ENCODE results near the gene FLT3.
"Not testable (repeated sequence)": the region's sequence is repeated elsewhere in the genome, so short reads cannot be mapped to it uniquely, and the experiment has no call there.

FLT3 gene

DNA sequence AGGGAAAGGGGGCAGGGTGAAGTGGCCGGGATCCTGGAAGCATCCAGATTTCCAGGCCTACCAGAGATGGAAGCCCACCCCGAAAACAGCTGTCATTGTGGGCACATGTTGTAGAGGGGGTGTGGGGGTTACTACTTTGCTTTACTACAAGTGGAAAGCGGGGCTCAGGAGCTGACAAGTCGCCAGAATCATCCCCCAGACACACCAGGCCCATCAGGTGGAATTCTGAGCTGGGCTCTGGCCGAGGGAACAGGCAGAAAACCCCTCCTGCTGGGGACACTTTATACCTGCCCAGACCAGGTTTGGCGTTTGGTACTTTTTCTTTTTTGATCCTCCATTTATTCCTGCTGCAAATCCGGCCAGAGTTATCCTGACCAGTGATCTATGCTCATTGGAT, 135.0 kb downstream of the FLT3 start:
- H3K4me3 ChIP-seq (ENCODE audit: low read depth, low read length) = no peak overlapping the region
- TF ChIP-seq, protein P1, sequence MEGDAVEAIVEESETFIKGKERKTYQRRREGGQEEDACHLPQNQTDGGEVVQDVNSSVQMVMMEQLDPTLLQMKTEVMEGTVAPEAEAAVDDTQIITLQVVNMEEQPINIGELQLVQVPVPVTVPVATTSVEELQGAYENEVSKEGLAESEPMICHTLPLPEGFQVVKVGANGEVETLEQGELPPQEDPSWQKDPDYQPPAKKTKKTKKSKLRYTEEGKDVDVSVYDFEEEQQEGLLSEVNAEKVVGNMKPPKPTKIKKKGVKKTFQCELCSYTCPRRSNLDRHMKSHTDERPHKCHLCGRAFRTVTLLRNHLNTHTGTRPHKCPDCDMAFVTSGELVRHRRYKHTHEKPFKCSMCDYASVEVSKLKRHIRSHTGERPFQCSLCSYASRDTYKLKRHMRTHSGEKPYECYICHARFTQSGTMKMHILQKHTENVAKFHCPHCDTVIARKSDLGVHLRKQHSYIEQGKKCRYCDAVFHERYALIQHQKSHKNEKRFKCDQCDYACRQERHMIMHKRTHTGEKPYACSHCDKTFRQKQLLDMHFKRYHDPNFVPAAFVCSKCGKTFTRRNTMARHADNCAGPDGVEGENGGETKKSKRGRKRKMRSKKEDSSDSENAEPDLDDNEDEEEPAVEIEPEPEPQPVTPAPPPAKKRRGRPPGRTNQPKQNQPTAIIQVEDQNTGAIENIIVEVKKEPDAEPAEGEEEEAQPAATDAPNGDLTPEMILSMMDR (IDR thresholded peaks at IDR 0.05; ENCODE audit: borderline replicate concordance, insufficient read depth, low read depth, low read length) = no peak

DNA sequence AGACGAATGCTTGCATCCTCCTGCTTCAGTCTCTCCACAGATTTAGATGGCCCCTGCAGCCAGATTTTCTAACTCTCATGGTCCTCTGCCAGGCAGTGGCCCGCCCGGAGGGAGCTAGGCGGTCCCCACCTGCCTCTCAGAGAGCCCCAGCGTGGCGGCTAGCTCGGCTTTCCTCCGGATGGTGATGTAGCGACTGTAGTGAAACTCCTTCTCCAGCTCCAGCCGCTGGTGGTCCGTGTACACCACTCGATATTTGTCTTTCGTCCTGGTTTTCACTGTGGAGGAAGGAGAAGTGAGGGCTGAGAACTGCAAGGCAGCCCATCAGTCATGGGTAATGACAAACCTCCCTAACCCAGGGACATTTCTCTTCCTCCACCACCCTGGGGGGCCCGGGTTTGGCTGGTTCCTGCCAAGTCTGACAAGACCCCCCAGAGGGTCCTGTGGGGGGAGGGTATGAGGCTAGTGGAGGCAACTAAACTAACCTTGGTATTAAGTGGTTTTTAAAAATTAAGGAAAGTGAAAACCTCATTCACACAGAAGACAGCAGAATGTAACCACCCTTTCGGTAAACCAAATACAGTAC, 135.5 kb downstream of the FLT3 start:
- TF ChIP-seq, protein P1 (IDR thresholded peaks at IDR 0.05; ENCODE audit: borderline replicate concordance, insufficient read depth, low read depth, low read length) = no peak
- H3K4me3 ChIP-seq (ENCODE audit: low read depth, low read length) = no peak overlapping the region

DNA sequence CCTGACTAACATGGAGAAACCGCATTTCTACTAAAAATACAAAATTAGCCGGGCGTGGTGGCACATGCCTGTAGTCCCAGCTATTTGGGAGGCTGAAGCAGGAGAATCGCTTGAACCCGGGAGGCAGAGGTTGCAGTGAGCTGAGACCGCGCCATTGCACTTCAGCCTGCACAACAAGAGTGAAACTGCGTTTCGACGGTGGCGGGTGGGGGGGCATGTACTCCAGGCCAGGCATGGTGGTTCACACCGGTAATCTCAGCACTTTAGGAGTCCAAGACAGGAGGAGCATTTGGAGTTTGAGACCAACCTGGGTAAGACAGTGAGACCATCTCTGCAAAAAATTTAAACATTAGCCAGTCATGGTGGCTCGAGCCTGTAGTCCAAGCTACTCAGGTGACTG, 136.2 kb downstream of the FLT3 start:
- not testable (repeated sequence) for H3K4me3 ChIP-seq (ENCODE audit: low read depth, low read length)

DNA sequence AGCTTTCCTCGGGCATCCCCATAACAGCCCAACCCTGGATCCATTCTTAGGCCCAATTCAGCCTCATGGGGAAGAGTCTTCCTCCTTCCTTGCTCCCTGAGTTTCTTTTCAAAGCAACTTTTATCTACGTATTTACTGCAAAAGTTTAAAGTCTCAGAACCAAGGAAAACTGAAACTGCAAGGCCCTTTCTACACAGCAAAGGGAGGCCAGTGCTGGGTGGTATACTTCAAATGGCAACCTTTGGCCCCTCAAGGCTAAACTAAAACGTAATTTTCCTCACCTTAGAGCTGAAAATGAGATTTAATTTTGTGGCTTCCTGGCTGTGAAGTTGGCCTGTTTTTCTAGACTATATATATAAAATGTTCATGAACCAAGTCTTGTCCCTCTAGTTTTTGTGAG, 136.9 kb downstream of the FLT3 start:
- no peak overlapping the region for H3K4me3 ChIP-seq (ENCODE audit: low read depth, low read length)

DNA sequence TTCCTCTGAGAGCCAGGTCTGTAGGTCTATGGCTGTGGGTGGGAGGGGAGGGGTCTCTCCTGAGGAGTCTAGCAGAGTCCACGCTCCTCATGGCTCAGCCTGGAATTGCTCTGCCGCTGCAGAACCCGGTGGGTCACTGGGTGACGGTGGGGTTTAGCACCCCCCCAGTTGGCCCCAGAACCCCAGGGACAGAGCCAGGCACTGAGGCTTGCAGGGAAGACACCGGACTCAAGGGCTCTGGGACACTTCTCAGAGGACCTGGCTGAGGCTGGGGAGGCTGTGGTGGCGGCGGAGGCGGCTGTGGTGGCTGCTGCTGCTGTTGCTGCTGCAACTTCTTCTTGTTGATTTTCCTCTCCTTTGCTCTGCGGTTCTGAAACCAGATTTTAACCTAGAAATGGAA, 137.4 kb downstream of the FLT3 start:
- TF ChIP-seq, protein P1 (IDR thresholded peaks at IDR 0.05; ENCODE audit: borderline replicate concordance, insufficient read depth, low read depth, low read length) = no peak
- H3K4me3 ChIP-seq (ENCODE audit: low read depth, low read length) = no peak overlapping the region

More for the DNA sequence above, 136.9 kb downstream of the FLT3 start:
- TF ChIP-seq, protein P1 (IDR thresholded peaks at IDR 0.05; ENCODE audit: borderline replicate concordance, insufficient read depth, low read depth, low read length) = no peak

DNA sequence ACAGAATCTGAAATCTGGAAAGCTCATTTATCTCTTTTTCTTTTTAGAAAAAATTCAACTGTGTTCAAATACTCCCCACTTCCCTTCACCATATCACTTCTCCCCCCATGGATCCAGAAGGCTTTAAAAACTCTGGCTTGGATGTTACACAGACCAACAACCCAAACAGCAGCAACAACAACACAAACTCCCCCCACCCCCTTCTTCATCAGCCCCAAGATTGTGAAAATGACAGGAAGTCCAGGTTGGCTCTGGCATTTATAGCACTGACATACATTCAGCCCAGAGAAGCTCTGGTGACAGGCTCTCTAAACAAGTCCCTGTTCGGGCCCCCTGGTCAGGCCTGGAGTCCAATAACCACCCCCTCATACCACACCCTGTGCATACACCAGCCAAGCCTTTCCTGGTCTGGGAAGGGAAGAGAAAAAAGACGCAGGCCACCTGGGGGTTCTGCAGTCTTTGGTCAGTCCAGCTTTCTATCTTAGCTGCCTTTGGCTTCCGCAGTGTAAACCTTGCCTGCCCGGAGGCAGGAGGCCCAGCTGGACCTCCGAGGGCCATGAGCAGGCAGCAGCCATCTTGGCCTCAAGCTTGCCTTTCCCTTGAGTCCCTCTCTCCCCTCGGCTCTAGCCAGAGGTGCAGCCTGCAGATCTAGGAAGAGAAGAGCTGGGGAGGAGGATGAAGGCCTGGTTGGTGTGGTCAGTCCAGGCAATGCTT, 138.1 kb downstream of the FLT3 start:
- TF ChIP-seq, protein P1 (IDR thresholded peaks at IDR 0.05; ENCODE audit: borderline replicate concordance, insufficient read depth, low read depth, low read length) = no peak
- H3K4me3 ChIP-seq (ENCODE audit: low read depth, low read length) = no peak overlapping the region

DNA sequence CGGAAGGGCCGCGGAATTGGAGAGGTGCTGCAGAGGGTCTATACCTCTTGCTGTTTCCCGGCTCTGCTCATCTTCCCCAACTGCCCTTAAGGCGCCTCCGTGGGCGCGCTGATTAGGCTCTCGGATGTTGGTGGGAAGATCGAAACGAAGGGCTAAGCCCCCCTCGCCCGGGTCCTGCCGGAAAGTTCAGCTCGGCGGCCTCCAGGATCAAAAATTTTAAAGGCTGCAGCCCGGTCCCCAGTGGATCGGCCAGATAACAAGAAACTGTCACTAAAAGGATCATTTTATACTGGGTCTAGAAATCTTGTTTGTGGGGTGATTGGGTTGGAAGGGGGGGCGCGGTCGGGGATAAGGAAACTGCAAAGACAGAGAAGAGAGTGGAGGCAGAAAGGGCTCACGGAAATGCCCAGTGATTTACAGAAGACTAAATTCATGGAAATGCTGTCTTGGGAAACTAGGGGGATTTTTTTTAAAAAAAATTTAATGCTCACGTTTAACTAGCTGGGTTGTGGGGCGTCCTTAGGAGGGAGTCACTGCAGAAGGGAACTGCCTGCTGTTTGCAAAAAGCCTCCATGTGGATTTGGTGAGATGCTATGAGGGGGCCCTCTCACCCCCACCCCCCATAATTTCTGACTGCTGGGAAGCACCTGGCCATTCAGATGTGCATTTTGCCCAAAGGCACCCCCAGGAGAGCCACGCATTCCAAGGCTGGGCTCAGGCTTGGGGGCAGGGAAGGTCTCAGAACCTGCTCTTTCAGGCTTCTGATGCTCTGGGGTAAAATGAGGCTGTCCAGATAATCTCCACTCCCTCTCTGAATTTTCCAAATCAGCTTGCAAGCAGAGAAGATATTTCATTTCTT, 138.9 kb downstream of the FLT3 start:
- H3K4me3 ChIP-seq (ENCODE audit: low read depth, low read length) = no peak overlapping the region

More for the DNA sequence above, 138.9 kb downstream of the FLT3 start:
- TF ChIP-seq, protein P1 (IDR thresholded peaks at IDR 0.05; ENCODE audit: borderline replicate concordance, insufficient read depth, low read depth, low read length) = no peak

Measured in GM12875 (cell line).